NCI-H1417 treated with DMSO at 0.1 percent for 48 hours (cell line): ENCODE measurements around the gene CSMD2.

Source experiments
- DNase-seq: peaks from one replicate; lab custom pipeline; 2025; lab: John Stamatoyannopoulos, UW

CSMD2 gene

DNA sequence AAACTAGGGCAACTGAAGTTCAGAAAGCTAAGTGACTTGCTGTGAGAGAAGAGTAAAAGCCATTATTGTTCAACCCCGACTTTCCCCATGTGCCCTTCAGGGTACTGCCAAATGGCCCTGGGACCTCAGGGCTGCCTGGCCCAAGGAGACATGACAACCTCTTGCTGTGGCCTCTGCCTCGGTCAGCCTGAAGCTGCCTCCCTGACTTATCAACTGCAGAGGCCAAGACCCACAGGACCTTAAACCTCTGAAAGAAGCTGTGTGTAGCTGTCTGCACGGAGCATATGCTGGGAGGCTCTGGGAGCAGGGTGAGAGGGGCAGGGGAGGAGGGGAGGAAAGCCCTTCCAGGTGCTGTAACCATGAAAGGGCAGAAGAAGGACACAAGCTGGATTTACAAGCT, 265.3 kb downstream of the CSMD2 start:
- no peak for DNase-seq

DNA sequence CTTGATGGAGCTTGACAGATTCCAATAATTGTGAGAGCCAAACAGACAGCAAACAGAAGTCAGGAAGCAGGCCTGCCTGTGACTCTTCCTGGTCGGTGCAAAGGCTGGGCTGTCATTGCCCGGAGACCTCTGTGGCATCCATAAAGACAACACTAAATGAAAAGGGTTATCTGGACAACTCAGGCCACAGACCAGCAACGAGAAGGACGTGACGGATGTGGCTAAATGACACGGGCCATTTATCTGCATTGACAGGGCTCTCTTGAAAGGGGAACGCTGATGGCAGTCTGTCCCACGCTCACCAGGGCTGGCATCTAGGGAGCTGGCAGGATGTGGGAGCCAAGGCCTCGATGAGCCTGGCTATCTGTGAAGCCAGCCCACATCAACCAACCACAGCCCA, 266.1 kb downstream of the CSMD2 start:
- no peak for DNase-seq

DNA sequence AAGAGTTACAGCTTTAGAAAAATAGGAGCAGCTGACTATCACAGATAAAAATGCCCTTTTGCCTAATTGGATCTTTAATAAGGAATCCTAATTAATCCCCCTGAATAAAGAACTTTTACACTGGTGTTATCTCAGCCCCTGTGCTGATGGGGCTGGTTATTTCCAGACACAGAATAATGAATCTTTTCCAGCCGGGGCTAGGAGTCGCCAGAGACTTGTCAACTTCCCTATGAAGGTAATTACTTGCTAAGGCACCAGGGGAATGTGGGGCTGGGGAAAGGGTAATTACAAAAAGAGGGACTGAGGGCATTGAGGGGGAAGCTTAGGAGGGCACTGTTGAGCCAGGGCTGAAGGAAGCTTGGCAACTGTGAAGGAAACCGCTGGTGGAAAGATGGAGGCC, 266.6 kb downstream of the CSMD2 start:
- no peak for DNase-seq

DNA sequence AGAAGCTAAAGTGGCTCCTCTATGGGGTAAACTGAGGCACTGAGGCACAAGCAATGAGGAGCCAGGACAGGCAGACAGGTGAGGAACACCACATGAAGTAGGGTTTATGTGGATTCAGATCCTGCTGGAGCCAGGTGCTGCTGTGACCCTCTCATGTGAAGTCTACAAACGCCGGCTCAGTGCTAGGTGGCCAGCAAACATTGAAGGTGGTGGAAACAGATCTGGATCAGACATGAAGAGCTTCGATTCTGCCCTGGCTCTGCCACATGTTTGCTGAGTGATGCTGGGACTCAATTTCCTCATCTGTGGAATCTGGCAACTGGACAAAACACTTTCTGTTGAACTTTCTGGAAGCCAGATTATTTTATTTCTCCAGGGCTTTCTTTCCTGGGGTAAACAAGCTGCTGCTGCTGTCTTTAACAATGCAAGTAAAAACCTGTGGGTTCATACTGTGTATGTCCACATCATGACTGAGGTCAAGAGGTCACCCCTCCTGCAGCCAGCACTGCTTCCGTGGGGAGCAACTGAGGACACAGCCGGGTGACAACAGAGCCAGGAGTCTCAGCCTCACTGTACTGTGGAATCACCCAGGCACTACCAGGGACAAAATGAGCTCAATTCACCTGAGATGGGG, 267.8 kb downstream of the CSMD2 start:
- no peak for DNase-seq

DNA sequence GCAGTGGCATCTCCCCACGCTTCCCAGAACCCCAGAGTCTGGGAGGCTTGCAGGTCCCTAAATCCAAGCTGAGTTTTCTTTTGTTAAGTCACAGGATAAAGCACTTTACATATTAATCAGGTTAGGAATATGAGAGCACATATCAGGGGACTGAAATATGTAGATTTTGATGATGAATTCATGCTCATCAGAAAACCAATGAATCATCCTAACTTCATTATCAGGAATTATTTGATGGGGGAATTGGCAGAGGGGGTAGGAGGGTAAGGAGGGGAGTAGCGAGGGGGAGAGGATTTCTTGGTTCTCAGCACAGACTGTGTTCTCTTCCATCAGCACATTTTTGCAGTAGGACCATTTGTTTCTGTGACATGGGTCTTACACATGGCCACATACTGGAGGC, 269.1 kb downstream of the CSMD2 start:
- no peak for DNase-seq

DNA sequence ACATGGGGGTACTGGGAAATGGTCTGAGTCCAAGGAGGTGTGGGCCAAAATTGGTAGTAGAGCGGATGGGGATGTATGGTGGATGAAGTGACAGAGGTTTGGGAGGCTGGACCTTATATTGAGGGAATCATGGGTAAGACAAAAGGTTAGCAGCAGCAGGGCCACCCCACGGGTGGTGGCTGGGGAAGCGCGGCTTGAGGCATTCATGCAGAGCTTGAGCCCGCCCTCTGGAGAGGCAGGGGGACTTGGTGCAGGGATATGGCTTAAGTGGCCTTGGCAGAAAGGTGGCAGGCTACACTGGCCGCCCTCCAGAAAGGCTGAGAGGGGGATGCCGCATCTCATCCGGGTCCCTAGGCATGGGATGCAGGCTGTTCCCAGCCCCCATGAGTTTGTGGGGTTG, 269.6 kb downstream of the CSMD2 start:
- no peak for DNase-seq

DNA sequence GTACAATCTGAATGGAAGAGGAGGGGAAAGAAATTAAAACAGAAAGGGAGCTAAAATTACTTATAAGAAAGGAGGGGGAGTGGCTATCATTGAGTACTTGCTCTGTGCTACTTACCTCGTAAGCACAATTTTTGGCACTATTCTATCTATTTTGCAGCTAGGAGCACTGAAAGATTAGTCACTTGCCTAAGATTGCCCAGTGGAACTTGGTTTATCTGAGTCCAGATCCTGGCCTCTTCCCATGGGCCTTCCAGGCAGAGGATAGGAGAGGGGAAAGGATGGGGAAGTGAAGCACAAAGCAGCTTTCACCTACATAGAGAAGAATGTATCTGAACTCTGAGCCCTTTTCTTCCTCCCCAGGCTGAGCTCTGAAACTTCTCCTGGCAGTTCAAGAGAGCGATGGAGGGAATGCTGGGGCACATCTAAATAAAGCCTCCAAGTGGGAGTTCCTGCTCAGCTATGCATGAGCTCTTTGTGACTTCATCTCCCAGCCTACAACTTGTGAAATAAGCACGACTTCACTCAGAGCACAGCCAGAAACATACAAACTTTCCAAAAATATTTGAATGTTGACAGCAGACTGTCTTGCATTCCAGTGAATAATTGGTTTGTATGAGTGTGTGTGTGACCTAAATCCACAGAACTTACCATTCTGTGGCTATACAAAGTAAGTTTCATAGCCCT, 271.7 kb downstream of the CSMD2 start:
- no peak for DNase-seq

DNA sequence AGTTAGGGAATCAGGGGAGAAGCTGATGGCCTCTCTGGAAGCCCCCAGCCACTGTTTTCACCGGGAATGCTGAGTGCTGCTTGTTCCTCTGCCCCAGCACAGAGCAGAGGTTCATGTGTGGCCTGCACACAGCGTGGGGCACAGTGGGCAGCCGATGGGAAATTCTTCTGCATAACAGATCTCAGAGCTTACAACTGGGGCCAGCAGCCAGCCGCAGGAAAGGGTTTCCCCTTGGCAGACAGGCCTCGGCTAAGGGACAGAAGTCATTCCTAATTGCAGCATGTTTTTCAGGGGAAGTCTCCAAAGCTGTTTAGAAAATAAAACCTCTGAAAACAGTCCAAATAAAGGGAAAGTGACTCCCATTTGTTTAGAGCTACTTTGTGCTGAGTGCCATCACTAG, 278.5 kb downstream of the CSMD2 start:
- no peak for DNase-seq

DNA sequence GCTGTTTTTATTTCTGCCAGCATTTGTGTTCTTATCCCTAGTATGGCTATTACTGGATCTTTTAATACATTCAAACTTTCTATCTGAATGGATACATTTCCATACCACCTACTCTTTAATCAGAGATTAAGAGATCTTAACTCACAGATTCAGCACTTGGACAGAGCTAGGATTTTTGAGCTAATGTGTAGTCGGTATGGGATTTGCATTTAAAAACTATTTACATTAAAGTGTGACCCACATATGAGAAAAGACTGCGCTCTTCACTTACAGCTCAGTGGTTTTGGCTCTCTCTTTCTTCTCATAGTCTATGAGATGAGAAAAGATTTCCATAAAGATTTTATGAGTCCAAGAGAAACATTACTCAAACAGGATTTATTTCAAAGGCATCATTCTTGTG, 284.7 kb downstream of the CSMD2 start:
- DNase-seq, result no peak

DNA sequence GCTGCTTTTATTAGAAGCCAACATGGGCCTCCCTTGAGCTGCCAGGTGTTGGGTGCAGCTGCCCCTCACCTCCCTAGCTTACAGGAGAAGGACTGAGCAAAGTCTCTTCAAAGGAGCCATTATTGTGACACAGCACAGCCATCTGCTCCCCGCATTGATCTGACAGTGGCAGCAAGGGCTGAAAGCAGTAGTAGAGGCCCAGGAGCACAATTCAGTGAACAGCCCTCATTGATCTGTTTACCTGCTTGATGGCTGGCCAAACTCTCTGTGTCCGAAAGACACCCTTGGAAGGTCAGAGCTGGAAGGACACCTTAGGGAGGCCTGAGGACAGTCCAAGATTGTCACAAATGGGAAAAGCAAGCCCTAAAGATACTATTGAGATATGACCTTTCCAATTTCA, 286.6 kb downstream of the CSMD2 start:
- DNase-seq, result no peak

DNA sequence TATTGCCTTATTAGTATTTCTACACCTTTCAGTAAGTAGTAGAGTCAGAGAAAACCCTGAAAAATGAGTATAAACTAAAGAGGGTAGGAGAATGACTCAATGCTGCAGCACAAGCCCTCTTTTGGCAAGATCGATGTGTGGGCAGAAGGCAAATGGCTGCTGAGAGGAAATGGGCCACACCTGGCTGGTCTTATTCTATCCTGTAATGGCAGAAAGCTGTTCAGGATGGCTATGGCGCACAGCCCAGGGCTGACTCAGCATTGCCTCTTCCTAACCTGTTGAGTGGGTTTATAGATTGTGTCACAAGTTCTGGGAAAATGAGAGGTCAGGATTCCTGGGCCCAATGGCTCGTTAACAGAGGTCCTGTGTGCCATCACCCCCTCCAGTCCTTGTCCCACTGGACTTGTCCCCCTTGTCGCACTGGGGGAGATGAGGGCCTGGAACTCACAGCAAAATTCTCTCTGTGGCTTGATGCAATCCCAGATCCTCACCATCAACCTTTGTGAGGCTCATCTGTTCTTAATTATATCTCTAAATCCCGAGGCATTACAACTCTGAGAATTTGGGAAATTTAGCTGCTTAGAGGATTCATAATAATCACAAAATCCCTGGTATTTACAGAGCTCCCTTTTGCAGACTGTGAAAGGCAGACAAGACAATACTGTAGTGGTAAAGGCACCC, 287.9 kb downstream of the CSMD2 start:
- DNase-seq, result no peak

DNA sequence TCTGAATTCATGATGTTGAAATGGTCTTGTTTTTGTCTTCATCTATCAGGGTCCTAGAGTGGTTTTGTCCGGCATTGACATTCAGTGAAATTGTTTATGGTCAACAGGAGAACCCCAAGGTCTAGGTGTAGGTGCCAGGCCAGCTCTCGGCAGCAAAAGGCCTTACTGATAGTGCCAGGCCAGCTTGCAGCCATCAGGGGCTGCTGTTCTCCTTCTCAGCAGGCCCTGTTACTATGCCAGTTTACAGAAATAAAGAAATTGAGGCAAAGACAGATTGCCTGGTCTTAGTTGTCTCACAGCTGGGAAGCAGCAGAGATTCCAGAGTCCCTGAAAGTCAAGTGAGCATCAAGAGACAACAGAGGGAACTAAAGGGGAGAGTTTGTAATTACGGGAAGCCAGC, 289.2 kb downstream of the CSMD2 start:
- DNase-seq, result no peak

DNA sequence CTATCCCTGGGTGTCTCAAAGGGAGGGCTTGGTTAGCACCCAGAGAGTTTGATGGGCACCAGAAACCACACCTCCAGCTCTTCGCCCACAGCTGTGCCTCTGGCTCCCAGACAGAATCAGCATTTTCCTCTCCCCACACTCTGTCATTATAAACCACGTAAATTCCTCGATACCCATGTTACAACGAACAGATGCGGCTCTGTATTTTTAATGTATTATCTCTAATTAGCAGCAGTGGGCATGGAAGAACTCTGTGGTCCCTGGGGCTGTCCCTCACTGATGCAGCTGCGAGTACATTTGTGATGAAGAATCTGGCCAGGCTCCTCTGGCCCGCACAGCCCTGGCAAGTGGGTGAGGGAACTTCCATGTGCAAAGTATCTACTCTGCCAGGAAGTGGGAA, 290.4 kb downstream of the CSMD2 start:
- DNase-seq, result no peak

DNA sequence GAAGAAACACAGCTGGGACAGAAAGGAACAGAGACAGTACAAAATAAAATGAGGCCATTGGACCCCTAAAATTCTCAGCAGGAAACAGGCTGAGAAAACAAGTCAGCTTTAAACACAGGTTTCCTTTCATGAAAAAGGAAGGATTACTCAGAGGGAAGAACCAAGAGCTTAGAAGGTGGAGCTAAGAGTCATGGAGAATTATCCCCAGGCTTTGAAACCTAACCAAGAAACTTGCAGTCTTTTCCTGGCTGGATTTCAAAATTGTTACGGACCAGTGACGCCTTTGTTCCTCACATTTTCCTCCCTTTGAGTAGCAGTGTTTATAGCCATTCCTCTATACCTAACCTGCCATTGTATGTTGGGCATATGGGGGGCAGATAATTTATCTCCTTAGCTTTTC, 292.3 kb downstream of the CSMD2 start:
- no peak for DNase-seq

DNA sequence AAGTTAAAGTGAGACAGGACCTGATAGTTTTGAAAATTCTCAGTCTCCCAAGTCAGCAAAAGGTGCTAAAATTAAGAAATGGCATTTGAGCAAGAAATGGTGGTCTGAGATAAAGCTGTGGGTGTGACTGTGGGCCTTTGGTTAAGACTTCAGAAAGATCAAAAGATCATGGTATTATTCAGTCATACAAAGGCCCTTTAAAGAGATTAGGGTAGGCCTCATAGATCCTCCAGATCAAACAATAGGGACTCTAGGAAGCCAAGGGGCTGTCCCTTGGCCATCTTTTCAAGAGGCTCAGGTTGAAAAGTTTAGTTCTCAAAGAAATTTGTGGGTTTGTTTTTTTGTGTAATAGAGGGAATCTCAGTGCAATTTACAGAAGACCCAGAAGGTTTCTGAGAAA, 292.8 kb downstream of the CSMD2 start:
- DNase-seq, result no peak

DNA sequence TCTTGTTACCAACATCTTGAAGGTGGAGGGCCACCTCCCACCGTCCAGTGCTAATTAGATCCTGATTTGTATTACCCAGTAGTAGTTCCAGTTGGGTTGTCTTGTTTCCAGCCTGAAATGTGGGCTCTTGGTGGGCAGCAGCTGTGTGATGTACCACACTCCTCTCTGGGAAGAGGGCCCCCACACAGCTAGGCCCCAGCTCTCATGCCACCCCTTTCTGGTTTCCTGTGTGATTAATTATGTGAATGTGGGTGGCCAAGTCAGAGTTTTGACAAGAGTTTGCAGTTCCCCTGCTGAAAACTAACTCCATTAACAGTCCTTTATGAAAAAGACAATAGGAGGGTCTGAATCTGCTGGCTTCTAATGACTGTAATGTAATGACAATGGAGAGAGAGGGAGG, 297.3 kb downstream of the CSMD2 start:
- no peak for DNase-seq

DNA sequence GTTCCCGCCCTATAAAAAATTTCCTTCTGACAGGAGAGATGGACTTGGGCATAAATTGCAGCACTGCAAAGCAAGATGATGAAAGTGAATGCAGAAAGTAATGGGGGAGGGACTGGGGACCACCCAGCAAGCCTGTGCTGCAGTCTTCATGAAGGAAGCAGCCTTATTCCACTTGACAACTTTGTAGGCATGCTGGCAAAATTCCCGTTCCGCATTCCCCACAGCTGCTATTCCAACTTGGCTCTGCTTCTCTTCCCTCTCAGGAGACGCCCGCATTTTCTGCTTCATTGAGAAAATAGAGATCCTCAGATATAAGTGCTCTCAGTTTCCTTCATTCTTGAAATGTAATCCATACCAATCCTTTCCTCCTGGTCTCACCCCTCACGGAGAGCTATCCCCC, 298.7 kb downstream of the CSMD2 start:
- no peak for DNase-seq

DNA sequence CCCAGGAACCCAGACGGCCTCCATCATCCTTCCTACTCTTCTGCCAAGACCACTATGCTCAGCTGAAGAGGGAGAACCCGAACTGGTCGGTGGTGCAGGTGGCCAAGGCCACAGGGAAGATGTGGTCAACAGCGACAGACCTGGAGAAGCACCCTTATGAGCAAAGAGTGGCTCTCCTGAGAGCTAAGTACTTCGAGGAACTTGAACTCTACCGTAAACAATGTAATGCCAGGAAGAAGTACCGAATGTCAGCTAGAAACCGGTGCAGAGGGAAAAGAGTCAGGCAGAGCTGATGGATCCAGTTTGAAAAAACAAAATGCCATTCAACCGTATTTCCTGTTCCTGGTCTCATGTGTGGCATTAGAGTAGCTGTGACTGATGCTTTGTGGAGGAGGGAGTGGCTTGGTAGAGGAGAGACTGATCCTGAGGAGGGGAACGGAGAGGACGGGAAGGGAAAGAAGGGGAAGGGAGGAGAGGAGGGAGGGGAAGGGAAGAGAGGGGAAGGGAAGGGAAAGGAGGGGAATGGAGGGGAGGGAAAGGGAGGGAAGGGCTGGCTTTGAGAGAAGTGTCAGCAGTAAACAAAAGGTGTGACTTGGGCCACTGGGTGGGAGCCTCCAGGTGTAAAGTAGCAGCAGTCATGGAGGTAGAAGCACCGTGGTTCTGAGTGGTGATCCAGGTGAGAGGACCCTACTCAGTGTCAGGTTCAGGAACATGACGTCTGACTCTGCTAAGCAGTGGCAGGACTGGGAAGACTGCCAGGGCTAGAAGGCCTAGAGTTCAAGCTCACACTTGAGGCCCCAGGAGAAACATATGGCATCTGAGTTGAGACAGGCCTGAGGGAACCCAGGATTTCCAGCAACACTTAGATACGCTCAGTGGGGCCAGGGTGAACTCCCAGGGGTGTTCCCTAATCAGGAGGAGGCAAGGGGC, 300.3 kb downstream of the CSMD2 start:
- no peak for DNase-seq

DNA sequence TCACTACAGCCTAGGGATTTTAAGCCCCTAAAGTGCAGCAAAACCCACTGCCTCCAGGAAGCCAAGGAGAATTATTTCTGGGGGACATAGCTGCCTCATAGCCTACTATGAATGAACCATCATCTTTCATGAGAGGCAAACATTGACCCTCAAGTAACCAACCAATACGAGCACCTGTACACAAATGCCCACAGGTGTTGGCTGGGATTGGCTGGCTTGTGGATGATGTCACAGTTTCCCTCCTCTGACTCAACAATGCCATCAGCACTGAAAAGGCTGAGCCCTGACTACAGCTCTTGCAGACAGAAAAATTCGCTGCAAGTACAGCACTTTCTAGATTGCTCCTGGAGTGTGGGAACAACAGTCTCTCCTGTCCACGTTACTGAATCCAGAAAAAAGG, 301.3 kb downstream of the CSMD2 start, which contains the start of gene HMGB4:
Gene HMGB4, plus strand, starts transcription at position 301 of the 400 bp plus-strand sequence. CDS start 113 bp downstream, outside the sequence.
- no peak for DNase-seq

DNA sequence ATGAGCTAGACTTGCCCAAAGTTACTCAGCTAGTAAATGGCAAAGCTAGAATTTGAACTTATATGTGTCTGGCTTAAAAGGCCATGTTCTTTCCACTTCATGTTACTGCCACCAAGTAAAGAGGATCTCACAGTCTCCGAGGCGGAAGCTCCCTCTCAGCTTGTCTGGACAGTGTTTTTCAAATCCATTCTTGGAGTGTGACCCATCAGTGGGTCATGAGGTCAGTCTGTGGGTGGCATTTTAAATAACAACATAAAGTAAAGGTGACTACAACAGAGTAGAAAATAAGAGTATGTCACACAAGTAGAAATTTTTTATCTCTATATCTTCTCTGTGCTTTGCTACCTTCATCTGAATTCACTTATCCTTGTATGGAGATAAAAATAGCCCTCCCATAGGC, 304.4 kb downstream of the CSMD2 start:
- DNase-seq, result no peak

DNA sequence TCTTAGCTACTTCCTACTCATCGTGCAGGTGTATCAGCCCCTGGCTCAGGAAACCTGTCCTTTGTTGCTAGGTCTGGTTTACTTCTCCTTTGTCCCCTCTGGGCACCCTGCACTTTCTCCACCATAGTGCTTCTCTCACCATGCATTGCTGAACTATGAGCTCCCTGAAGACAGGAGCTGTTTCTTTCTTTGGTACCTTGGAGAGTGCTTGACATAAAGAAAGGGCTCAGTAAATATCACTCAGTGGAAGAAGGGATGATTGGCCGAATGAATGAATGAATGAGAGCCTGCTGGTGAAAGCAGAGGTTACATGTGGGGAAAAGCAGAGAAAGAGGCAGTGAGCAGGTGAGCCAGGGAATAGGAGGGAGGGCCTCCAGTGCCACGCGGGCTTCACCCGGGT, 310.9 kb downstream of the CSMD2 start:
- no peak for DNase-seq

DNA sequence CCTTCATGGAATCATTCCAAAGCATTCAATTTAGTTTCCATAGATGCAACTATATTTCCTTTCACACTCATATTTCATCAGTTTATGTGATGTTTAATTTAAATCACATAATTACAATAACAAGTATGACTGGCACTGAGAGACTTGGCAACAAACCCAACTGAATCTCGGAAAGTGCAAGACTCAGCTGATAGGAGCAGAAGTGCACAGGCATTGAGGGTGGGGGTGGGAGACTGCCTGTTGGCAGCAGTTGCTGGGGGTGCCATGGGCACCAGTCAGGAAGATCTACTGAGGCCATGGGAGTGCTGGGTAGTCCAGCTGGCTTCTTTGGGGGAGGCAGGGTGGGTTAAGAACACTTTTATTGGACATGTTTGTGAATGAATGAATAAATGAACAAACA, 311.6 kb downstream of the CSMD2 start:
- no peak for DNase-seq
